Gastroesophageal sphincter (tissue), 4 donors: Measurements from ENCODE around the gene GNAI2. TPM values are rescaled to one million over a fixed set of nuclear protein-coding genes. Genes with fewer than 3 reads are reported as not detected.
"Not testable (repeated sequence)": the region's sequence is repeated elsewhere in the genome, so short reads cannot be mapped to it uniquely, and the experiment has no call there.

Experiments used
- ATAC-seq: fragments of 150-250 bp; one replicate; pipeline ENCODE4 v1.9.1; 2016; ENCODE audit warnings: mild to moderate bottlenecking, moderate library complexity
- H3K27ac ChIP-seq, 4 donors: fragments of 200-600 bp; sonication (generic) in 3 of 4; 1 replicate in 3 of 4; 2 replicates in 1 of 4; pipeline ENCODE4 v1.5.1; 2016 to 2019
- H3K27me3 ChIP-seq: fragments of 200-600 bp; sonication (generic); one replicate; pipeline ENCODE4 v1.5.1; 2019
- H3K36me3 ChIP-seq, 2 donors: fragments of 200-600 bp; sonication (generic); one replicate each; pipeline ENCODE4 v1.5.1; 2019; ENCODE audit warnings: control low read depth in 1 of 2
- H3K4me1 ChIP-seq, 3 donors: fragments of 200-600 bp; sonication (generic); 1 replicate in 2 of 3; 2 replicates in 1 of 3; pipeline ENCODE4 v1.5.1; 2016 to 2019; ENCODE audit warnings: control low read depth in 2 of 3
- H3K4me3 ChIP-seq, 2 donors: fragments of 200-600 bp; sonication (generic); one replicate each; pipeline ENCODE4 v1.5.1; 2019; ENCODE audit warnings: mild to moderate bottlenecking in 1 of 2, moderate library complexity in 1 of 2
- H3K9me3 ChIP-seq, 3 donors: fragments of 200-600 bp; sonication (generic); one replicate each; pipeline ENCODE4 v1.5.1; 2017 to 2019; ENCODE audit warnings: control low read depth in 2 of 3
- EP300 ChIP-seq: sonication (generic); formaldehyde crosslinking; IDR thresholded peaks from one replicate; pipeline ENCODE4 v1.6.1; 2017; ENCODE audit warnings: antibody characterized with exemption, mild to moderate bottlenecking
- POLR2A ChIP-seq, 2 donors: fragments of 450-650 bp; IDR thresholded peaks; one replicate each; pipeline ENCODE4 v1.6.1; 2017; ENCODE audit warnings: antibody characterized with exemption in 2 of 2, mild to moderate bottlenecking in 2 of 2, moderate library complexity in 1 of 2
- POLR2AphosphoS5 ChIP-seq: sonication (generic); formaldehyde crosslinking; IDR thresholded peaks from one replicate; pipeline ENCODE4 v1.6.1; 2017; ENCODE audit warnings: antibody characterized with exemption
- WGBS, 2 donors: methylation state at CpG; one replicate each; pipeline ENCODE4 v1.1.5; 2018; ENCODE audit warnings: low coverage in 1 of 2; 5-methylcytosine and 5-hydroxymethylcytosine counted together
- total RNA-seq, 4 donors: library from RNA; depleted of rRNA; stranded (reverse); fragments of >200 nt; gene quantifications; one replicate each; pipeline ENCODE4 v1.1.0, GENCODE V29; 2016
- TF ChIP-seq, protein P1 (sequence below), 4 experiments: fragments of 200-600 bp in 2 of 4; fragments of 450-650 bp in 2 of 4; sonication (generic) in 1 of 4; IDR thresholded peaks; one replicate each; pipeline ENCODE4 v1.5.1; 2017 to 2019; ENCODE audit warnings: antibody characterized with exemption in 4 of 4, mild to moderate bottlenecking in 2 of 4, moderate library complexity in 2 of 4

The GNAI2 gene
- total RNA-seq, 4 donors from 2014 or later, result 172 to 262 (median 222) TPM

DNA sequence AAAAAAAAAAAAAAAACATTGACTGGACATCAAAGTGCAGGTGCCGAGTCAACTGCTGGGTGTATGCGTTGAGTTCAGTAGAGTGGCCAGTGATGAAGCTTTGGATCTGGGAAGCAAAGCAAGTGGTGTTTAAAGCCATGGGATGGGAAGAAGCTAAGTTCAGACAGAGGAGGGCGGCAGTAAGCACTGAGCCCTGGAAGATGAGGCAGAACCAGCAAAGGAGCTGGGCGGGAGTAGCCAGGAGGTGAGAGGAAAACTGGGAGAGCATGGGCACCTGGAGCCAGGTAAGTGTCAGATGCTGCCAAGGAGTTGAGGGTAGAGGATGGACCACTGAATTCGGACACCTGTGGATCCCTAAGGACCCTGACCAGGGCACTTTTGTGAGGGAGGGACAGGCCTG lies 11.4 kb upstream of the GNAI2 start:
- ATAC-seq, result no peak
- H3K4me3 ChIP-seq, result no peak overlapping the region
- no peak for TF ChIP-seq POLR2A (IDR thresholded peaks at IDR 0.05)
- no peak for TF ChIP-seq EP300
- TF ChIP-seq, protein P1, sequence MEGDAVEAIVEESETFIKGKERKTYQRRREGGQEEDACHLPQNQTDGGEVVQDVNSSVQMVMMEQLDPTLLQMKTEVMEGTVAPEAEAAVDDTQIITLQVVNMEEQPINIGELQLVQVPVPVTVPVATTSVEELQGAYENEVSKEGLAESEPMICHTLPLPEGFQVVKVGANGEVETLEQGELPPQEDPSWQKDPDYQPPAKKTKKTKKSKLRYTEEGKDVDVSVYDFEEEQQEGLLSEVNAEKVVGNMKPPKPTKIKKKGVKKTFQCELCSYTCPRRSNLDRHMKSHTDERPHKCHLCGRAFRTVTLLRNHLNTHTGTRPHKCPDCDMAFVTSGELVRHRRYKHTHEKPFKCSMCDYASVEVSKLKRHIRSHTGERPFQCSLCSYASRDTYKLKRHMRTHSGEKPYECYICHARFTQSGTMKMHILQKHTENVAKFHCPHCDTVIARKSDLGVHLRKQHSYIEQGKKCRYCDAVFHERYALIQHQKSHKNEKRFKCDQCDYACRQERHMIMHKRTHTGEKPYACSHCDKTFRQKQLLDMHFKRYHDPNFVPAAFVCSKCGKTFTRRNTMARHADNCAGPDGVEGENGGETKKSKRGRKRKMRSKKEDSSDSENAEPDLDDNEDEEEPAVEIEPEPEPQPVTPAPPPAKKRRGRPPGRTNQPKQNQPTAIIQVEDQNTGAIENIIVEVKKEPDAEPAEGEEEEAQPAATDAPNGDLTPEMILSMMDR (IDR thresholded peaks at IDR 0.05), result no peak
- TF ChIP-seq POLR2AphosphoS5, result no peak
- H3K36me3 ChIP-seq, result no peaks in the 10 kb centered on the region
- H3K27ac ChIP-seq, result no peak overlapping the region
- H3K9me3 ChIP-seq, result no peaks in the 10 kb centered on the region
- 57 to 74% methylated on average over 5 of the region's 5 CpGs for WGBS, 2 donors
- H3K4me1 ChIP-seq, result peaks cover 0 to 31% (median 12%) of the 10 kb centered on the region in 3 donors
- H3K27me3 ChIP-seq, result peaks cover 40% of the 10 kb centered on the region

DNA sequence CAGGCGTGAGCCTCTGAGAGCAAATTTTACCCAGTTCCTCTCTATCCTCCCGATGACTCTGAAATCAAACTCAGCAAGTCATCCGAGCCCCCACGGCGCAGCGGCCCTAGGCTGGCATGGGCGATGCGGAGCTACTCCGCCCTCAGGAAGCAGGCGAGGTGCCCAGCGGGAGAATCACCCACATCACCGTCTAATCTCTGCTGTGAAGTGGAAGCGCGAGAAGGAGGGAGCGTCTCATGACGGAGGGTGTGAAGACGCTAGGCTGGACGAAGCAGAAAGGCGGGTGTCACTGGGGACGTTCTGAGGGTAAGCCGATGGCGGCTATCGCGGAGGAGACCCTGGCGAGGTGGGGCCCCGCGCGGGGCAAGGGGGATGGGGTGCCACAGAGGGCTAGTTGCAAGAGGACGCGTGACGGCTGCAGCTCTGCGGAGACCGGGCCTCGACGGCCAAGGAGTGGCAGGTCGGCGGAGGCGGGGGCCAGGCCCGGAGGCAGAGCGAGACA lies 9.1 kb upstream of the GNAI2 start:
- Histone ChIP-seq H3K36me3 (no peaks in the 10 kb centered on the region), H3K4me1 (peaks cover 0 to 31% (median 12%) of the 10 kb centered on the region in 3 donors), H3K27me3 (peaks cover 24% of the 10 kb centered on the region), H3K9me3 (no peaks in the 10 kb centered on the region), H3K4me3 (peak overlapping the region; percentile 34 to 72), H3K27ac (peak overlapping the region in 3 of 4 donors; percentile 28 to 82 (median 73))
- WGBS, 2 donors, result 0% methylated on average over 3 to 8 of the region's 40 CpGs
- TF ChIP-seq, protein P1 (IDR thresholded peaks at IDR 0.05), result no peak
- TF ChIP-seq POLR2AphosphoS5 (no peak), POLR2A (IDR thresholded peaks at IDR 0.05) (no peak), EP300 (no peak)
- ATAC-seq, result peak; percentile 17

DNA sequence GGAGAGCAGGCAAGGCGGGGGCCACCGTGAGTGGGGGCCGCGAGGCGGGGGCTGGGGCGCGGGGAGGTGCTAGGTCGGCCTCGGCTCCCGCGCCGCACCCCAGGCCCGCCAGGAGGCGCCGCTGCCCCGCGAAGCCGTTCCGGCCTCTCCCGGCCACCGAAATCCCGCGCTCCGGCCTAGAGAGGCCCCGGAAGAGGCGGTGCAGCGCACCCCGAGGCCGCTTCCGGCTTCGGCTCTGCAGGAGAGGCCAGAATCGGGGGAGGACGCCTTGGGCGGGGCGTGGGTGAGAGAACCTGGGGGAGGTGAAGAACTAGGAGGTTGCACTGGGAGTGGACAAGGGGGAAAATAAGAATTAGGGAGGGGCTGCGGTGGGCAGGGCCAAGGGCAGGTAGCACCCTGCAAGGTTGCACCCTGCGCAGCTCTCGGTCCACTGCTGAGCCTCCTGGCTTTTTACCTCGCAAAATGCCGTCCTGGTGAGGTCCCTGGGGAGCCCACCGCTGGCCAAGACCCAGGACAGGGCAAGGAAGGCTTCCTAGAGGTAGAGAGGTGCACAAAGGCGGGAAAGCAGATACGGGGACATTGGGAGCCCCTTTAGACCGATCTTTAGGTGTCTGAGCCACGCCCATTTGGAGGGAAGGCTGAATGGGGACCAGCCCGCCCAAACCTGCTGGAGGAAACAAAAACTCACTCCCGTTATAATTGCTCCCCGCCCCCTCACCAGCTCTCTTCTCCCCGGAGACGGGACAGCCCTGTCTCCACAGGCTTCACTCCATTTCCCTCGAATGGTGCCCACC lies 8.4 kb upstream of the GNAI2 start:
- TF ChIP-seq POLR2A (IDR thresholded peaks at IDR 0.05), result peak; percentile 19 to 36
- peak; percentile 54 for TF ChIP-seq POLR2AphosphoS5
- no peak for TF ChIP-seq EP300
- TF ChIP-seq, protein P1 (IDR thresholded peaks at IDR 0.05), result peak in 3 of 4 experiments; percentile 92 to 99 (median 95)
- ATAC-seq, result peak; percentile 92
- Histone ChIP-seq H3K27me3 (peaks cover 21% of the 10 kb centered on the region), H3K9me3 (no peaks in the 10 kb centered on the region), H3K4me3 (peak overlapping the region; percentile 34 to 72), H3K4me1 (peaks cover 0 to 31% (median 12%) of the 10 kb centered on the region in 3 donors), H3K27ac (peak overlapping the region in 3 of 4 donors; percentile 73 to 82 (median 79)), H3K36me3 (no peaks in the 10 kb centered on the region)
- 0 to 10% methylated on average over 2 to 5 of the region's 51 CpGs for WGBS, 2 donors

DNA sequence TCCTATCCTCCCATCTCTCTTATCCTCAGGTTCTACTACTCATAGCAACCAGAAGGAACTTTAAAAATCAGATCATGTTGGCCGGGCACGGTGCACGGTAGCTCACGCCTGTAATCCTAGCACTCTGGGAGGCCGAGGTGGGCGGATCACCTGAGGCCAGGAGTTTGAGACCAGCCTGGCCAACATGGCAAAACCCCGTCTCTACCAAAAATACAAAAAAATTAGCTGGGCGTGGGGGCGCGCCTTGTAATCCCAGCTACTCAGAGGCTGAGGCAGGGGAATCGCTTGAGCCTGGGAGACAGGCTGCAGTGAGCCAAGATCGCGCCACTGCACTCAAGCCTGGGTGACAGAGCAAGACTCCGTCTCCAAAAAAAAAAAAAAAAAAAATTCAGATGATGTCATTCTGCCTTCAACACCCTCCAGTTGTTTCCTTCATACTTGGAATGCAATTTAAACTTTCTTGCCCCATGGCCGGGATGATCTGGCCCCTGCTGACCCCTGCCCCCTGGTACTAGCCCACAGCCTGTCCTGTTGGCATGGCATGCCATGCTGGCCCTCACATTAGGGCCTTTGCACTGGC lies 7.7 kb upstream of the GNAI2 start:
- Histone ChIP-seq H3K4me1 (peaks cover 0 to 31% (median 12%) of the 10 kb centered on the region in 3 donors), H3K4me3 (peak overlapping the region in 1 of 2 donors; percentile 72), H3K27me3 (peaks cover 16% of the 10 kb centered on the region), H3K27ac (peak overlapping the region in 3 of 4 donors; percentile 73 to 82 (median 79))
- WGBS, 2 donors, result 51 to 71% methylated on average over 1 to 3 of the region's 15 CpGs
- not testable (repeated sequence) for H3K9me3 ChIP-seq, ATAC-seq, H3K36me3 ChIP-seq

DNA sequence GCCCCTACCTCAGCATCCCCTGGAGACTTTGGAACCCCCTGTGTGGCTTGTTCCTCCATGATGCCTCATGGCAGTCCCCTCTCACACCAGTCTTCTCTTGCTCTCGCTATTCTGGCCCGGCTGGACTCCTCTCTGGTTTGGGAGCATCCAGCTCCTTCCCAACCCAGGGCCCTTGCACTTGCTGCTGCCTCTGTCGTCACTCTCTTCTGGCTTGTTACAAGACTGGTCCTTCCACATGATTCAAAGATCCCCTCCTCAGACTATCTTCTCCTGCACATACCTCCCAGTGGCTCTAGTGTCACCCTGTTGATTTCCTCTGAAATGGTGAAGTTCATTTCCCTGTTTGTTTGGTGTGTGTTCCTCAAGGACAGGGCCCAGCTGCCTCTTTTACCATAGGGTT lies 6.5 kb upstream of the GNAI2 start:
- TF ChIP-seq POLR2A (IDR thresholded peaks at IDR 0.05), result no peak
- TF ChIP-seq EP300, result no peak
- no peak for TF ChIP-seq POLR2AphosphoS5
- TF ChIP-seq, protein P1 (IDR thresholded peaks at IDR 0.05), result no peak
- Histone ChIP-seq H3K27ac (peak overlapping the region in 1 of 4 donors; percentile 13), H3K4me3 (no peak overlapping the region), H3K4me1 (peaks cover 0 to 31% (median 12%) of the 10 kb centered on the region in 3 donors), H3K36me3 (no peaks in the 10 kb centered on the region), H3K9me3 (no peaks in the 10 kb centered on the region), H3K27me3 (peaks cover 5% of the 10 kb centered on the region)
- ATAC-seq, result no peak
- 90 to 96% methylated on average over 3 of the region's 3 CpGs for WGBS, 2 donors
